WTC11 (cell line): ENCODE results near the gene POLA1.

Experiments used
- ELF4 ChIP-seq: sonication (generic); formaldehyde crosslinking; IDR thresholded peaks from 2 replicates; pipeline ENCODE4 v1.8.1; 2022; ENCODE audit warnings: low read depth, mild to moderate bottlenecking, moderate library complexity, missing genetic modification reagents
- NFATC4 ChIP-seq: fragments of 250-450 bp; sonication (Bioruptor Pico); IDR thresholded peaks from 2 replicates; pipeline ENCODE4 v1.9.0; 2021; ENCODE audit warnings: mild to moderate bottlenecking
- TF ChIP-seq, protein P1 (sequence below): fragments of 200-600 bp; IDR thresholded peaks from 2 replicates; pipeline ENCODE4 v1.8.0; 2022; ENCODE audit warnings: antibody characterized with exemption
- TF ChIP-seq, protein P2 (sequence below): sonication (generic); formaldehyde crosslinking; IDR thresholded peaks from 2 replicates; pipeline ENCODE4 v1.8.0; 2023; ENCODE audit warnings: missing genetic modification reagents
- TF ChIP-seq, protein P3 (sequence below): sonication (generic); formaldehyde crosslinking; IDR thresholded peaks from 2 replicates; pipeline ENCODE4 v1.8.1; 2022; ENCODE audit warnings: low read depth, mild to moderate bottlenecking, moderate library complexity, missing genetic modification reagents, borderline replicate concordance
- TF ChIP-seq, protein P4 (sequence below): sonication (generic); formaldehyde crosslinking; IDR thresholded peaks from 2 replicates; pipeline ENCODE4 v1.8.0; 2022; ENCODE audit warnings: mild to moderate bottlenecking, missing genetic modification reagents

DNA sequence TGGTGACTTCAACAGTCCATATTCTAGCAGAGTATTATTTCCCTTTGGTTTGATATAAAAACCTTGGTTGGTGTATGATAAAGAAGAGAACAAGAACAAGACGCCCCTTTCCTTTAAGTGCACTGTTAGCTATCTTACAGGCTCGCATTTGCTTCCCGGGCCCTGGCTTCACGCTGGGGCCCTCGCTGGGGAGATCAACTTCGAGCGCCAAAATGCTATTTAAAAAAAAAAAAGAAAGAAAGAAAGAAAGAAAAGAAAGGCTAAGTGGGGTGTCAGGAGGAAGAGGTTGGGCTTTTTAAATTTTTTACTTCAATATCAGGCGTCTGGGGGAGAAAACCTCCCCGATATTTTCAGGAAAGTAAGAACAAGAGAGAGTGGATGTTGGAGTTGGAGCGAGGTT, 310.3 kb downstream of the POLA1 start:
- TF ChIP-seq ELF4 (CRISPR knock-in tag) (no peak), NFATC4 (no peak)
- TF ChIP-seq, protein P1, sequence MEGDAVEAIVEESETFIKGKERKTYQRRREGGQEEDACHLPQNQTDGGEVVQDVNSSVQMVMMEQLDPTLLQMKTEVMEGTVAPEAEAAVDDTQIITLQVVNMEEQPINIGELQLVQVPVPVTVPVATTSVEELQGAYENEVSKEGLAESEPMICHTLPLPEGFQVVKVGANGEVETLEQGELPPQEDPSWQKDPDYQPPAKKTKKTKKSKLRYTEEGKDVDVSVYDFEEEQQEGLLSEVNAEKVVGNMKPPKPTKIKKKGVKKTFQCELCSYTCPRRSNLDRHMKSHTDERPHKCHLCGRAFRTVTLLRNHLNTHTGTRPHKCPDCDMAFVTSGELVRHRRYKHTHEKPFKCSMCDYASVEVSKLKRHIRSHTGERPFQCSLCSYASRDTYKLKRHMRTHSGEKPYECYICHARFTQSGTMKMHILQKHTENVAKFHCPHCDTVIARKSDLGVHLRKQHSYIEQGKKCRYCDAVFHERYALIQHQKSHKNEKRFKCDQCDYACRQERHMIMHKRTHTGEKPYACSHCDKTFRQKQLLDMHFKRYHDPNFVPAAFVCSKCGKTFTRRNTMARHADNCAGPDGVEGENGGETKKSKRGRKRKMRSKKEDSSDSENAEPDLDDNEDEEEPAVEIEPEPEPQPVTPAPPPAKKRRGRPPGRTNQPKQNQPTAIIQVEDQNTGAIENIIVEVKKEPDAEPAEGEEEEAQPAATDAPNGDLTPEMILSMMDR: no peak
- TF ChIP-seq, protein P2, sequence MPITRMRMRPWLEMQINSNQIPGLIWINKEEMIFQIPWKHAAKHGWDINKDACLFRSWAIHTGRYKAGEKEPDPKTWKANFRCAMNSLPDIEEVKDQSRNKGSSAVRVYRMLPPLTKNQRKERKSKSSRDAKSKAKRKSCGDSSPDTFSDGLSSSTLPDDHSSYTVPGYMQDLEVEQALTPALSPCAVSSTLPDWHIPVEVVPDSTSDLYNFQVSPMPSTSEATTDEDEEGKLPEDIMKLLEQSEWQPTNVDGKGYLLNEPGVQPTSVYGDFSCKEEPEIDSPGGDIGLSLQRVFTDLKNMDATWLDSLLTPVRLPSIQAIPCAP (CRISPR knock-in tag): no peak
- TF ChIP-seq, protein P3, sequence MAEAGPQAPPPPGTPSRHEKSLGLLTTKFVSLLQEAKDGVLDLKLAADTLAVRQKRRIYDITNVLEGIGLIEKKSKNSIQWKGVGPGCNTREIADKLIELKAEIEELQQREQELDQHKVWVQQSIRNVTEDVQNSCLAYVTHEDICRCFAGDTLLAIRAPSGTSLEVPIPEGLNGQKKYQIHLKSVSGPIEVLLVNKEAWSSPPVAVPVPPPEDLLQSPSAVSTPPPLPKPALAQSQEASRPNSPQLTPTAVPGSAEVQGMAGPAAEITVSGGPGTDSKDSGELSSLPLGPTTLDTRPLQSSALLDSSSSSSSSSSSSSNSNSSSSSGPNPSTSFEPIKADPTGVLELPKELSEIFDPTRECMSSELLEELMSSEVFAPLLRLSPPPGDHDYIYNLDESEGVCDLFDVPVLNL: no peak
- TF ChIP-seq, protein P4, sequence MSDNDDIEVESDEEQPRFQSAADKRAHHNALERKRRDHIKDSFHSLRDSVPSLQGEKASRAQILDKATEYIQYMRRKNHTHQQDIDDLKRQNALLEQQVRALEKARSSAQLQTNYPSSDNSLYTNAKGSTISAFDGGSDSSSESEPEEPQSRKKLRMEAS (CRISPR knock-in tag): no peak
